OCI-LY1 (cell line): ENCODE data around the gene NSD1.

ENCODE experiments used
- H2AFZ ChIP-seq: fragments of 200-600 bp; sonication (generic), shearing (Covaris generic); 2 replicates; pipeline ENCODE4 v1.6.0; 2014; ENCODE audit warnings: antibody characterized with exemption, mild to moderate bottlenecking, low read length
- H3F3A ChIP-seq: fragments of 200-600 bp; sonication (generic), shearing (Covaris generic); 2 replicates; pipeline ENCODE4 v1.6.0; 2014; ENCODE audit warnings: mild to moderate bottlenecking, antibody characterized with exemption, low read length, moderate library complexity; ENCODE audit not compliant: insufficient read depth
- H3K27ac ChIP-seq: fragments of 200-600 bp; sonication (generic); 2 replicates; pipeline ENCODE4 v1.5.1; 2014; ENCODE audit warnings: low read length, mixed run types, mild to moderate bottlenecking, low read depth; ENCODE audit not compliant: poor library complexity, severe bottlenecking
- H3K27me3 ChIP-seq: fragments of 200-600 bp; sonication (generic); 2 replicates; pipeline ENCODE4 v1.6.0; 2014; ENCODE audit warnings: antibody characterized with exemption, mild to moderate bottlenecking, low read length, moderate library complexity; ENCODE audit not compliant: insufficient read depth
- H3K36me3 ChIP-seq: fragments of 200-600 bp; sonication (generic); 2 replicates; pipeline ENCODE4 v1.6.1; 2014; ENCODE audit warnings: mild to moderate bottlenecking, antibody characterized with exemption, low read length, moderate library complexity, mixed read lengths; ENCODE audit not compliant: insufficient read depth
- H3K4me1 ChIP-seq: fragments of 200-600 bp; sonication (generic); 2 replicates; pipeline ENCODE4 v1.5.1; 2014; ENCODE audit warnings: mild to moderate bottlenecking, low read length, moderate library complexity; ENCODE audit not compliant: insufficient read depth, severe bottlenecking
- H3K4me2 ChIP-seq: fragments of 200-600 bp; sonication (generic), shearing (Covaris generic); 2 replicates; pipeline ENCODE4 v1.6.1; 2014; ENCODE audit warnings: low read length
- H3K4me3 ChIP-seq: fragments of 200-600 bp; sonication (generic); 2 replicates; pipeline ENCODE4 v1.5.1; 2014; ENCODE audit warnings: low read length, low read depth, mild to moderate bottlenecking, mixed read lengths; ENCODE audit not compliant: poor library complexity, severe bottlenecking
- H3K79me2 ChIP-seq: fragments of 200-600 bp; shearing (Covaris generic); 2 replicates; pipeline ENCODE4 v1.6.1; 2016; ENCODE audit warnings: mixed run types, low read length, mixed read lengths; ENCODE audit not compliant: insufficient read depth
- H3K9ac ChIP-seq: fragments of 200-600 bp; sonication (generic), shearing (Covaris generic); 2 replicates; pipeline ENCODE4 v1.6.1; 2014; ENCODE audit warnings: mild to moderate bottlenecking, low read length, mixed read lengths
- H3K9me2 ChIP-seq: fragments of 200-600 bp; sonication (generic), shearing (Covaris generic); 2 replicates; pipeline ENCODE4 v1.6.1; 2014; ENCODE audit warnings: low read depth, mild to moderate bottlenecking, low read length, mixed read lengths
- H3K9me3 ChIP-seq: fragments of 200-600 bp; shearing (Covaris generic); 2 replicates; pipeline ENCODE4 v1.6.1; 2014; ENCODE audit warnings: low read length, mixed read lengths
- H4K20me1 ChIP-seq: fragments of 200-600 bp; sonication (generic), shearing (Covaris generic); 2 replicates; pipeline ENCODE4 v1.6.0; 2016; ENCODE audit warnings: mild to moderate bottlenecking, low read length; ENCODE audit not compliant: insufficient read depth
- CTCF ChIP-seq: fragments of 200-600 bp; sonication (generic), shearing (Covaris generic); IDR thresholded peaks from 2 replicates; pipeline ENCODE4 v1.5.1; 2017; ENCODE audit warnings: mild to moderate bottlenecking, antibody characterized with exemption, low read length, moderate library complexity, mixed read lengths
- EZH2 ChIP-seq: fragments of 200-600 bp; sonication (generic), shearing (Covaris generic); IDR thresholded peaks from 2 replicates; pipeline ENCODE4 v1.8.0; 2017; ENCODE audit warnings: borderline replicate concordance, mixed run types, mild to moderate bottlenecking, antibody characterized with exemption, low read length, moderate library complexity, mixed read lengths

Gene NSD1

GRCh38 chr5:177089127-177089526 is 44.4 kb upstream of the NSD1 start:
- Histone ChIP-seq H3K4me3 (no peak overlapping the region), H3K79me2 (no peaks in the 10 kb centered on the region), H3K4me1 (peaks cover 22% of the 10 kb centered on the region), H3K36me3 (no peaks in the 10 kb centered on the region), H3K27ac (no peak overlapping the region), H3K27me3 (peaks cover 4% of the 10 kb centered on the region; the same call in 1 of the 2 replicates), H2AFZ (no peak overlapping the region), H3F3A (peaks cover 9% of the 10 kb centered on the region), H3K9me2 (no peaks in the 10 kb centered on the region), H3K4me2 (no peak overlapping the region), H3K9me3 (no peaks in the 10 kb centered on the region), H4K20me1 (no peaks in the 10 kb centered on the region), H3K9ac (no peak overlapping the region)
- TF ChIP-seq EZH2 (no peak), CTCF (no peak)

- peaks cover 9% of the 10 kb centered on the region for H3F3A ChIP-seq
- peaks cover 20% of the 10 kb centered on the region for H3K4me1 ChIP-seq
- H3K27ac ChIP-seq: no peak overlapping the region
- no peaks in the 10 kb centered on the region for H4K20me1 ChIP-seq
- H3K4me2 ChIP-seq: no peak overlapping the region
- TF ChIP-seq EZH2: no peak
- TF ChIP-seq CTCF: no peak
- no peaks in the 10 kb centered on the region for H3K79me2 ChIP-seq
- H2AFZ ChIP-seq: no peak overlapping the region
- H3K9ac ChIP-seq: no peak overlapping the region
- H3K36me3 ChIP-seq: no peaks in the 10 kb centered on the region
- H3K9me3 ChIP-seq: no peaks in the 10 kb centered on the region
- H3K27me3 ChIP-seq: peaks cover 4% of the 10 kb centered on the region; the same call in 1 of the 2 replicates
- no peak overlapping the region for H3K4me3 ChIP-seq
- H3K9me2 ChIP-seq: no peaks in the 10 kb centered on the region
Observed at GRCh38 chr5:177089825-177090641, 43.5 kb upstream of the NSD1 start.

DNA sequence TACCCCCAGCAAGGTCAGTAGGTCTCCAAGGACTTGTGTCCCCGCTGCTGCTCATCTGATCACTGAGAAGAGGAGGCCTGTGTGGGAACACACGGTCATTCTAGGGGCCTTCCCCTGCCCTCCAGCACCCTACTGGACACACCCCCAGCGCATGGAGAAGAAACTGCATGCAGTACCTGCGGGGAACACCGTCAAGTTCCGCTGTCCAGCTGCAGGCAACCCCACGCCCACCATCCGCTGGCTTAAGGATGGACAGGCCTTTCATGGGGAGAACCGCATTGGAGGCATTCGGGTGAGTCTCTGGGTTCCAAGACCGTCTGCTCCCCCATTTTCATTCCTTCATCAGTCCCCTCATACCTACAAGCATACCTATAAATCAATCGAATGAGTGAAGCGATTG is 42.8 kb upstream of the NSD1 start:
- Histone ChIP-seq H3K4me3 (no peak overlapping the region), H3K4me2 (no peak overlapping the region), H3K27ac (no peak overlapping the region), H3K9me3 (no peaks in the 10 kb centered on the region), H3K36me3 (no peaks in the 10 kb centered on the region), H3K27me3 (peaks cover 10% of the 10 kb centered on the region; the same call in 1 of the 2 replicates), H3K4me1 (peaks cover 12% of the 10 kb centered on the region), H3K9me2 (no peaks in the 10 kb centered on the region), H3F3A (peaks cover 5% of the 10 kb centered on the region), H3K79me2 (no peaks in the 10 kb centered on the region), H2AFZ (no peak overlapping the region), H4K20me1 (no peaks in the 10 kb centered on the region), H3K9ac (no peak overlapping the region)
- no peak for TF ChIP-seq EZH2
- TF ChIP-seq CTCF: no peak
